GM12891 (cell line): ENCODE results near the gene GSKIP.

Experiments used
- POLR2A ChIP-seq: IDR thresholded peaks from 2 replicates; pipeline ENCODE4 v1.6.1; 2011; ENCODE audit warnings: low read depth, low read length, control low read depth
- POLR2AphosphoS5 ChIP-seq: IDR thresholded peaks from 2 replicates; pipeline ENCODE4 v1.6.1; 2011; ENCODE audit warnings: low read depth, low read length, control low read depth

DNA sequence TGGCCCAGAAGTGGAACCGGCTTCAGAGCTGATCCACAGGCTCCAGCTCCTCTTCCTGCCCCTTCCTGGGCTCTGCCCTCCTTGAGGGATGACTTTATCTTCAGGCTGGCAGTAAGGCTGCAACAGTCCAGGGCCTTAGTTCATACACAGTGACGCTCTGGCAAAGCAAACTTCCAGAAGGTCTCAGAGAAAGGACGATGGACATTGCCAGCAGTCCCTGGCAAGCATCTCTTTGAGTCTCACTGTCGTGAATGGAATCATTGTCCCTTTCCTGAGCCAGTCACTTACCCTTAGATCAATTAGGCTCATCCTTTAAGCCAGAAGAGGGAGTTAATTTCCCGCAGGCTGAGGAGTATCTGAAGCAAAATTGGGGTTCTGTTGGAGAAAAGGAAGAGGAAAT is 37.2 kb downstream of the GSKIP start:
- TF ChIP-seq POLR2A: no peak
- TF ChIP-seq POLR2AphosphoS5: no peak
